KMS-11 (cell line): ENCODE measurements around the gene B4GALT1.

ENCODE experiments used
- H2AFZ ChIP-seq: fragments of 200-600 bp; sonication (generic); 2 replicates; pipeline ENCODE4 v1.6.1; 2016; ENCODE audit warnings: antibody characterized with exemption, mixed run types, low read depth
- H3K27ac ChIP-seq: fragments of 200-600 bp; sonication (generic); 2 replicates; pipeline ENCODE4 v1.6.1; 2016; ENCODE audit warnings: mild to moderate bottlenecking, mixed run types
- H3K27me3 ChIP-seq: fragments of 200-600 bp; sonication (generic); 2 replicates; pipeline ENCODE4 v1.6.1; 2017; ENCODE audit warnings: mild to moderate bottlenecking, low read depth, mixed run types, moderate library complexity; ENCODE audit not compliant: insufficient read depth
- H3K36me3 ChIP-seq: fragments of 200-600 bp; sonication (generic); 2 replicates; pipeline ENCODE4 v1.6.1; 2017; ENCODE audit warnings: mild to moderate bottlenecking, mixed run types; ENCODE audit not compliant: insufficient read depth
- H3K4me1 ChIP-seq: fragments of 200-600 bp; sonication (generic); 2 replicates; pipeline ENCODE4 v1.6.1; 2016; ENCODE audit warnings: mild to moderate bottlenecking, low read depth, mixed run types; ENCODE audit not compliant: poor library complexity, severe bottlenecking
- H3K4me2 ChIP-seq: fragments of 200-600 bp; sonication (generic); 2 replicates; pipeline ENCODE4 v1.7.0; 2016; ENCODE audit warnings: mild to moderate bottlenecking, mixed run types
- H3K4me3 ChIP-seq: fragments of 200-600 bp; sonication (generic); IDR thresholded peaks from 2 replicates; pipeline ENCODE4 v1.6.1; 2017; ENCODE audit warnings: low read depth, low read length, mixed read lengths; ENCODE audit not compliant: insufficient read depth
- H3K79me2 ChIP-seq: fragments of 200-600 bp; sonication (generic); 2 replicates; pipeline ENCODE4 v1.6.1; 2016; ENCODE audit warnings: low read depth, mixed run types; ENCODE audit not compliant: insufficient read depth
- H3K9ac ChIP-seq: fragments of 200-600 bp; sonication (generic); 2 replicates; pipeline ENCODE4 v1.6.1; 2016; ENCODE audit warnings: mild to moderate bottlenecking, mixed run types
- H4K20me1 ChIP-seq: fragments of 200-600 bp; sonication (generic); 2 replicates; pipeline ENCODE4 v1.6.1; 2016; ENCODE audit warnings: mild to moderate bottlenecking, mixed run types; ENCODE audit not compliant: insufficient read depth
- CTCF ChIP-seq: fragments of 200-600 bp; sonication (generic); conservative IDR thresholded peaks from 2 replicates; pipeline ENCODE4 v1.6.1; 2017; ENCODE audit warnings: low read depth, mild to moderate bottlenecking, antibody characterized with exemption, low read length, moderate library complexity, mixed read lengths

Gene B4GALT1

GRCh38 chr9:33125461-33125860 is 41.7 kb downstream of the B4GALT1 start:
- Histone ChIP-seq H3K4me3 (no peak overlapping the region), H2AFZ (no peak overlapping the region), H3K4me2 (no peak overlapping the region), H4K20me1 (no peaks in the 10 kb centered on the region), H3K27me3 (no peaks in the 10 kb centered on the region), H3K36me3 (no peaks in the 10 kb centered on the region), H3K27ac (no peak overlapping the region), H3K79me2 (no peaks in the 10 kb centered on the region), H3K4me1 (peaks cover 2% of the 10 kb centered on the region), H3K9ac (no peak overlapping the region)
- no peak for TF ChIP-seq CTCF

- Histone ChIP-seq H3K79me2 (no peaks in the 10 kb centered on the region), H3K36me3 (no peaks in the 10 kb centered on the region), H3K4me1 (no peaks in the 10 kb centered on the region), H3K9ac (no peak overlapping the region), H3K27me3 (no peaks in the 10 kb centered on the region), H3K4me3 (no peak overlapping the region), H3K27ac (no peak overlapping the region), H3K4me2 (no peak overlapping the region), H4K20me1 (no peaks in the 10 kb centered on the region), H2AFZ (no peak overlapping the region)
- TF ChIP-seq CTCF, result no peak
Observed at GRCh38 chr9:33124751-33125381, 42.3 kb downstream of the B4GALT1 start.

GRCh38 chr9:33124046-33124445 is 43.1 kb downstream of the B4GALT1 start:
- no peak for TF ChIP-seq CTCF
- H3K27ac ChIP-seq, result no peak overlapping the region
- no peak overlapping the region for H3K4me2 ChIP-seq
- no peaks in the 10 kb centered on the region for H3K79me2 ChIP-seq
- H4K20me1 ChIP-seq, result no peaks in the 10 kb centered on the region
- H3K27me3 ChIP-seq, result no peaks in the 10 kb centered on the region
- H3K4me1 ChIP-seq, result no peaks in the 10 kb centered on the region
- H3K36me3 ChIP-seq, result no peaks in the 10 kb centered on the region
- no peak overlapping the region for H3K4me3 ChIP-seq
- no peak overlapping the region for H3K9ac ChIP-seq
- H2AFZ ChIP-seq, result no peak overlapping the region

GRCh38 chr9:33123407-33124031 is 43.6 kb downstream of the B4GALT1 start:
- Histone ChIP-seq H3K9ac (no peak overlapping the region), H3K27ac (no peak overlapping the region), H3K36me3 (no peaks in the 10 kb centered on the region), H3K27me3 (no peaks in the 10 kb centered on the region), H4K20me1 (no peaks in the 10 kb centered on the region), H3K79me2 (no peaks in the 10 kb centered on the region), H3K4me1 (peaks cover 2% of the 10 kb centered on the region), H2AFZ (no peak overlapping the region), H3K4me3 (no peak overlapping the region), H3K4me2 (no peak overlapping the region)
- TF ChIP-seq CTCF, result no peak
